HAP-1 (cell line): Measurements from ENCODE around the gene HOMEZ.
A peak's percentile ranks its signal among the peaks of the same experiment; 100 is the strongest.
"Not testable (repeated sequence)": the region's sequence is repeated elsewhere in the genome, so short reads cannot be mapped to it uniquely, and the experiment has no call there.

Source experiments
- DNase-seq, 2 experiments: peaks; one replicate each; pipeline ENCODE4 v3.0.0-alpha.2; 2016 to 2020; ENCODE audit warnings: low spot score in 2 of 2
- H3K27me3 ChIP-seq: fragments of 250-450 bp; sonication (Bioruptor Pico); 2 replicates; pipeline ENCODE4 v1.5.1; 2020; ENCODE audit warnings: low read depth, mild to moderate bottlenecking, moderate library complexity
- H3K36me3 ChIP-seq: fragments of 250-450 bp; sonication (Bioruptor Pico); replicated peaks from 2 replicates; pipeline ENCODE4 v1.5.1; 2020; ENCODE audit warnings: mild to moderate bottlenecking
- H3K4me1 ChIP-seq: fragments of 250-450 bp; sonication (Bioruptor Pico); 2 replicates; pipeline ENCODE4 v1.5.1; 2020; ENCODE audit warnings: mild to moderate bottlenecking
- H3K4me3 ChIP-seq: fragments of 250-450 bp; sonication (Bioruptor Pico); 2 replicates; pipeline ENCODE4 v1.5.1; 2020; ENCODE audit warnings: mild to moderate bottlenecking, moderate library complexity
- H3K9me3 ChIP-seq: fragments of 250-450 bp; sonication (Bioruptor Pico); 2 replicates; pipeline ENCODE4 v1.5.1; 2020; ENCODE audit warnings: mild to moderate bottlenecking, moderate library complexity
- in situ Hi-C: fragments of 300-500 bp; cut with MboI; formaldehyde crosslinking; loops from 3 replicates; pipeline ENCODE4 v1.14.3; 2020; ENCODE audit warnings: low sequenced_read_pairs, inconsistent platforms, mixed read lengths

The HOMEZ gene, protein sequence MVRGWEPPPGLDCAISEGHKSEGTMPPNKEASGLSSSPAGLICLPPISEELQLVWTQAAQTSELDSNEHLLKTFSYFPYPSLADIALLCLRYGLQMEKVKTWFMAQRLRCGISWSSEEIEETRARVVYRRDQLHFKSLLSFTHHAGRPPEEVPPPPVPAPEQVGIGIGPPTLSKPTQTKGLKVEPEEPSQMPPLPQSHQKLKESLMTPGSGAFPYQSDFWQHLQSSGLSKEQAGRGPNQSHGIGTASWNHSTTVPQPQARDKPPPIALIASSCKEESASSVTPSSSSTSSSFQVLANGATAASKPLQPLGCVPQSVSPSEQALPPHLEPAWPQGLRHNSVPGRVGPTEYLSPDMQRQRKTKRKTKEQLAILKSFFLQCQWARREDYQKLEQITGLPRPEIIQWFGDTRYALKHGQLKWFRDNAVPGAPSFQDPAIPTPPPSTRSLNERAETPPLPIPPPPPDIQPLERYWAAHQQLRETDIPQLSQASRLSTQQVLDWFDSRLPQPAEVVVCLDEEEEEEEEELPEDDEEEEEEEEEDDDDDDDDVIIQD

GRCh38 chr14:23286020-23286901, at the start of gene HOMEZ:
TSS of gene HOMEZ (minus strand) at chr14:23286132. CDS start at chr14:23285952, 180 bp downstream.
- Histone ChIP-seq H3K36me3 (no peaks in the 10 kb centered on the region; the same call in none of the 2 replicates), H3K27me3 (no peaks in the 10 kb centered on the region), H3K4me3 (peak within 1 kb of the TSS; percentile 69), H3K9me3 (no peaks in the 10 kb centered on the region), H3K4me1 (peaks cover 6% of the 10 kb centered on the region)
- peak; percentile 98 to 99 for DNase-seq
- in situ Hi-C loops, result no loop called here

DNA sequence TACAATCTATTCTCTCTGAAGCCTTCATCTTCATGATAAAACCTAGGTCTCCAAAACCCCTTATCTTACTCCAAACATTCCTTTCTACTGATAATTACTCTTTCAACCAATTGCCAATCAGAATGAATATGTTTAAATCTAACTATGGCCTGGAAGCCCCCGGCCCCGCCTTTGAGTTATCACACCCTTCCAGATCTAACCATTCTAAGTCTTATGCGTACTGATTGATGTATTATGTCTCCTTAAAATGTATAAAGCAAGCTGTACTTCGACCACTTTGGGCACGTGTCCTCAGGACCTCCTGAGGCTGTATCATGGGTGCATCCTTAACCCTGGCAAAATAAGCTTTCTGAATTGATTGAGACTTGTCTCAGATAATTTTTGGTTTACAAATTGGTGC, 49.7 kb upstream of the HOMEZ start:
- H3K4me3 ChIP-seq, result no peak overlapping the region
- in situ Hi-C loops, result no loop called here
- H3K9me3 ChIP-seq, result peaks cover 8% of the 10 kb centered on the region
- no peak for DNase-seq
- no peaks in the 10 kb centered on the region for H3K36me3 ChIP-seq
- H3K4me1 ChIP-seq, result no peaks in the 10 kb centered on the region
- H3K27me3 ChIP-seq, result peaks cover 5% of the 10 kb centered on the region; the same call in 1 of the 2 replicates

- Histone ChIP-seq H3K9me3 (no peaks in the 10 kb centered on the region), H3K4me1 (peaks cover 2% of the 10 kb centered on the region; the same call in 1 of the 2 replicates), H3K27me3 (no peaks in the 10 kb centered on the region), H3K36me3 (peaks cover 19% of the 10 kb centered on the region), H3K4me3 (no peak overlapping the region)
- DNase-seq, result peak; percentile 60 to 77
- in situ Hi-C loops, result loop anchor here (10.0 kb wide), 1 partner anchor 227 kb away; the partner anchor contains the start of genes THTPA and ZFHX2
These were observed 42.2 kb upstream of the HOMEZ start for GRCh38 chr14:23327947-23328744.

GRCh38 chr14:23326491-23327332, 40.8 kb upstream of the HOMEZ start:
- DNase-seq, result no peak
- Histone ChIP-seq H3K4me3 (no peak overlapping the region), H3K36me3 (peaks cover 31% of the 10 kb centered on the region), H3K27me3 (no peaks in the 10 kb centered on the region), H3K9me3 (no peaks in the 10 kb centered on the region), H3K4me1 (peaks cover 7% of the 10 kb centered on the region)
- in situ Hi-C loops, result loop anchor here (10.0 kb wide), 1 partner anchor 228 kb away; the partner anchor contains the start of genes THTPA and ZFHX2

DNA sequence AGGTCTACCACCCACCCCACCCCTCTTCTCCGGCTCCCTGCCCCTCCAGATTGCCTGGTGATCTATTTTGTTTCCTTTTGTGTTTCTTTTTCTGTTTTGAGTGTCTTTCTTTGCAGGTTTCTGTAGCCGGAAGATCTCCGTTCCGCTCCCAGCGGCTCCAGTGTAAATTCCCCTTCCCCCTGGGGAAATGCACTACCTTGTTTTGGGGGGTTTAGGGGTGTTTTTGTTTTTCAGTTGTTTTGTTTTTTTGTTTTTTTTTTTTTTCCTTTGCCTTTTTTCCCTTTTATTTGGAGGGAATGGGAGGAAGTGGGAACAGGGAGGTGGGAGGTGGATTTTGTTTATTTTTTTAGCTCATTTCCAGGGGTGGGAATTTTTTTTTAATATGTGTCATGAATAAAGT, 39.8 kb upstream of the HOMEZ start:
- peaks cover 31% of the 10 kb centered on the region for H3K36me3 ChIP-seq
- DNase-seq, H3K27me3 ChIP-seq, H3K9me3 ChIP-seq, H3K4me3 ChIP-seq, H3K4me1 ChIP-seq: not testable (repeated sequence)
- in situ Hi-C loops, result loop anchor here (10.0 kb wide), 1 partner anchor 229 kb away; the partner anchor contains the start of genes THTPA and ZFHX2

- no peak for DNase-seq
- H3K36me3 ChIP-seq, result peaks cover 38% of the 10 kb centered on the region
- H3K27me3 ChIP-seq, result no peaks in the 10 kb centered on the region
- H3K4me3 ChIP-seq, result no peak overlapping the region
- in situ Hi-C loops, result loop anchor here (10.0 kb wide), 1 partner anchor 230 kb away; the partner anchor contains the start of genes THTPA and ZFHX2
- H3K9me3 ChIP-seq, result no peaks in the 10 kb centered on the region
- H3K4me1 ChIP-seq, result peaks cover 15% of the 10 kb centered on the region
These were observed 39.1 kb upstream of the HOMEZ start for GRCh38 chr14:23324993-23325392.

DNA sequence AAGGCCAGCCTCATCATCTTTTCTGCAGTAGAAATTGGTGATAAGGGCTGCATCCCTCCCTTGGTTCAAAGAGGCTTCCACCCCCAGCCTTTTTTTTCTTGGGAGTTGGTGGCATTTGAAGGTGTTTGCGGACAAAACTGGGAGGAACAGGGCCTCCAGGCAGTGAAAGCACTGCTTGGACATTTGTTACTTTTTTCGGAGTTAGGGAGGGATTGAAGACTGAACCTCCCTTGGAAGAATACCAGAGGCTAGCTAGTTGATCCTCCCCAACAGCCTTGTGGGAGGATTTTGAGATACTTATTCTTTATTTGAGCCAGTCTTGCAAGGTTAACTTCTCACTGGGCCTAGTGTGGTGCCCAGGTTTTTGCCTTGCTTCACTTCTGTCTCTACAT, 38.5 kb upstream of the HOMEZ start:
- in situ Hi-C loops, result loop anchor here (10.0 kb wide), 1 partner anchor 230 kb away; the partner anchor contains the start of genes THTPA and ZFHX2
- H3K27me3 ChIP-seq, result no peaks in the 10 kb centered on the region
- DNase-seq, result no peak
- no peaks in the 10 kb centered on the region for H3K9me3 ChIP-seq
- no peak overlapping the region for H3K4me3 ChIP-seq
- peaks cover 43% of the 10 kb centered on the region for H3K36me3 ChIP-seq
- peaks cover 17% of the 10 kb centered on the region for H3K4me1 ChIP-seq

- Histone ChIP-seq H3K36me3 (peaks cover 43% of the 10 kb centered on the region), H3K4me3 (no peak overlapping the region), H3K9me3 (no peaks in the 10 kb centered on the region), H3K27me3 (no peaks in the 10 kb centered on the region), H3K4me1 (peaks cover 17% of the 10 kb centered on the region)
- DNase-seq, result no peak
- in situ Hi-C loops, result loop anchor here (10.0 kb wide), 1 partner anchor 231 kb away; the partner anchor contains the start of genes THTPA and ZFHX2
These were observed 38.0 kb upstream of the HOMEZ start for GRCh38 chr14:23323838-23324454.

DNA sequence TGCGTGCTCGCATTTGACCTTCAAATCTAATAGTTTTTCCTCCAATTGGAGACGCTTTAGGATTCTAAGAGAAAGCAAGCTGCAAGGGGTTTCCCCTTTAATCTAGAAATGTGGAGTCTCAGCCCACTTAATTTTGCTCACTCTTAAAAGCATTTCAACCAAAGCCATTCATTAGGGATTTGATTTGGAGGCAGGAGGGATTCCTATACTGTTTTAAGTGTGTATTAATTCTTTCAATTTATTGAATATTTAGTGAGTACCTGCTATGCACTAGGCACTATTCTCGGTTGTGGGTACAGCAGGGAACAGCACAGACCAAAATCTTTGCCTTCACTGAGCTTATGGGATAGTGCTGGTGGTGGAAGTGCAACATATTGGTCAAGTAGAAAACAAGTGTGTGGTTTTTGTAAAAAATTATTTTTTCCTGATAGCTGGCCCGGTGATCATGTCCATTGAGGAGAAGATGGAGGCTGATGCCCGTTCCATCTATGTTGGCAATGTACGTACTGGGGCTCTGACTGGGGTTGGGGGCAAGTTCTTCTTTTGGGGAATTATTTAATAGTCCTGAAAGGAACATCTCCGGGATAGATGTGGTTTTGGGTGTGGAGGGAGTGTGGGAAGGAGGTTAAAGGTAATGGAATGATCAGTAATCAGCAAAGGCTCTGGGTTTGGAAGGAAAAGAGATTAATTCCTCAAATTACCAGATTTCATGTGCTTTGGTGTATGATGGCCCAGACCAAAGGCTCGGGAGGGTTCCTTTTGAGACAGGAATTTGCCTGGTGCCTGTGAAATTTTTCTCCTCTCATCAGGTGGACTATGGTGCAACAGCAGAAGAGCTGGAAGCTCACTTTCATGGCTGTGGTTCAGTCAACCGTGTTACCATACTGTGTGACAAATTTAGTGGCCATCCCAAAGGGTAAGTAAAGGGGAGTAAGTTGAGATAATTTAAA, 36.9 kb upstream of the HOMEZ start:
- Histone ChIP-seq H3K9me3 (no peaks in the 10 kb centered on the region), H3K4me3 (peak overlapping the region; percentile 88), H3K4me1 (peaks cover 17% of the 10 kb centered on the region), H3K36me3 (peaks cover 43% of the 10 kb centered on the region), H3K27me3 (no peaks in the 10 kb centered on the region)
- in situ Hi-C loops, result loop anchor here (10.0 kb wide), 1 partner anchor 232 kb away; the partner anchor contains the start of genes THTPA and ZFHX2
- DNase-seq, result no peak

DNA sequence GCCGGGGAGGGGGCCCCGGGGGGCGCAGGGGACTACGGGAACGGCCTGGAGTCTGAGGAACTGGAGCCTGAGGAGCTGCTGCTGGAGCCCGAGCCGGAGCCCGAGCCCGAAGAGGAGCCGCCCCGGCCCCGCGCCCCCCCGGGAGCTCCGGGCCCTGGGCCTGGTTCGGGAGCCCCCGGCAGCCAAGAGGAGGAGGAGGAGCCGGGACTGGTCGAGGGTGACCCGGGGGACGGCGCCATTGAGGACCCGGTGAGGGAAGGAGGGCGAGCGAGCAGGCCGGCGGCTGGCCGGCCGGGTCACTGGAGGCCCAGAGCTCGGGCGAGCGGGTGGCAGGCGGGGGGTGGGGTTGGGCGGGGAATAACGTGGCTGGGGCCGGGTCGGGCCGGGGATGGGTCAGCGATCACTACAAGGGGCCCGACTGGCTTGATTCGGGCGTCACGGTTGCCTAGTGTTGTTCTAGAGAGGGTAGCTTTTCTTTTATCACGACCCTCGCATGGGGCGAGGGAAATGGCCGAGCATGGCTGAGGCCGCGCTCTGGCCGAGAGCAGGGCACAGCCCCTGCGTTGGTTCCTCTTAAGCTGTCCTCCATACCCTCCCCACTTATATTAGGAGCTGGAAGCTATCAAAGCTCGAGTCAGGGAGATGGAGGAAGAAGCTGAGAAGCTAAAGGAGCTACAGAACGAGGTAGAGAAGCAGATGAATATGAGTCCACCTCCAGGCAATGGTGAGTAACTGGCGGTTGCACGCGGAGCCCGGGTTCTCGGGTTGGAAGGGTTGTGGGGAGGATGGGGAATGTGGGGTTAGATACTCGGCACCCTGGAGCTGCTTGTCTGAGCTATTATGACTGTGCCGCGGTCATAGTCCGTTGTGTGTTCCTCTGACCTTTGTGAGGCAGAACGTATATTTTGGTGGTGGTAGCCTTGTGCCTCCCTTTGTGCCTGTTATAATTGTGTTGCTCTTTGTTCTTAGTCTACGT, 35.9 kb upstream of the HOMEZ start:
- in situ Hi-C loops, result loop anchor here (10.0 kb wide), 1 partner anchor 233 kb away; the partner anchor contains the start of genes THTPA and ZFHX2
- Histone ChIP-seq H3K27me3 (no peaks in the 10 kb centered on the region), H3K9me3 (no peaks in the 10 kb centered on the region), H3K4me3 (peak overlapping the region; percentile 88), H3K4me1 (peaks cover 17% of the 10 kb centered on the region), H3K36me3 (peaks cover 43% of the 10 kb centered on the region)
- peak; percentile 30 to 57 for DNase-seq
